Measurements from ENCODE around the gene HSD17B3.
"Not testable (repeated sequence)": the region's sequence is repeated elsewhere in the genome, so short reads cannot be mapped to it uniquely, and the experiment has no call there.

HSD17B3 gene

DNA sequence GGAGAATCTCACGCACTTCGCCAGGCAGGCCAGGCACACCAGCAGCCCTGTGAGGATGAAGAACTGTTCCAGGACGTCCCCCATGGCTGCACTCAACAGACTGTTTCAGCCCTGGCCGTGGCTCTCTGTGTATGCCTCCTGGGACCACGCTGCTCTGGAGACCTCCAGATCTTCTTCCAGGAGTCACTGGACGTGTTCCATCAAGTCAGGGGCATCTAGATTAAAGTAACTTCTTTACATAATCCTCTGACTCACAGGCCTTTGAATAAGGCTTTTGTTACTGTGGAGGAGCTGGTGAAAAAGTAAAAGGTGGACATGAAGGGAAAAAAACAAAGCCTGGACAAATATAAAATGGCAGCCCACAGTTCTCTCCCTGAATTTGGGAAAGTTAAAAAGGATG is at the start of gene HSD17B3:
TSS of gene HSD17B3 (minus strand) at position 156 of the 400 bp plus-strand sequence. CDS start at position 84, 72 bp downstream.
- no peak for DNase-seq (ENCODE audit: low read depth)

DNA sequence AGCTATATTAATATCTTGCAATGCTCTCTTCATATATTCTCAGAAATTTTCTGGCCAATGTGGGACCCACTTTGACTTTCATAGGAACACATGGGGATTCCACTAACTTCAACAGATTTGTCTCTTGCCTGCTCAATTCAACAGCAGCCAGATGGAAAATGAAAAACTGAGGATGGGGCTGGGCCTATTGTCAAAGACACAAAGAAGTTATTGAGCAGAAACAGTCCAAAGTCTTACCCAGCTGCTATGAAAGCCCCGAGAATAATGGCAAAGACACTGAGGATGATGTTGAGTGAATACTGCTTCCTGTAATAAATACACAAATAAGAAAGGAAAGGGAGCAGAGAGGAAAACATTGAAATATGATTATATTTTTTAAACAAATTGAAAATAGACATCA is 48.9 kb upstream of the HSD17B3 start:
- DNase-seq (ENCODE audit: low read depth), result no peak

DNA sequence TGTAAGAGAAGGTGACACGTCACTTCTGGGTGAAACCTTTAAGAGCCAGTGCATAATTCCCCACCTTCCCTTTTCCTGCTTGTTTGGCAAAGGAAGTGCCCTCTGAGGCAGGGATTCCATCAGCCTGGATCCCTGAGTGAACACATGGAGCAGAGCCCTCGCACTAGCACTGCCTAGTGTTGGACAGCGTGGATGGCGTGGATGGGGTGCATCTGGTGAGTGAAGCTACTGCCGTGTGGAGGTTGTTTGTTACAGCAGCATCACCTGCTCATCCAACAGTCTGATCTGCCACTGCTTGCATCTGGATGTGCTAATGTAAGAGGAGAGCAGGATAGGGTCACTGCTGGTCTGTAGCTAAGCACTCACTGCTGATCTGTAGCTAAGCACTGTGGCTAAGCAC is 46.3 kb upstream of the HSD17B3 start:
- no peak for DNase-seq (ENCODE audit: low read depth)

DNA sequence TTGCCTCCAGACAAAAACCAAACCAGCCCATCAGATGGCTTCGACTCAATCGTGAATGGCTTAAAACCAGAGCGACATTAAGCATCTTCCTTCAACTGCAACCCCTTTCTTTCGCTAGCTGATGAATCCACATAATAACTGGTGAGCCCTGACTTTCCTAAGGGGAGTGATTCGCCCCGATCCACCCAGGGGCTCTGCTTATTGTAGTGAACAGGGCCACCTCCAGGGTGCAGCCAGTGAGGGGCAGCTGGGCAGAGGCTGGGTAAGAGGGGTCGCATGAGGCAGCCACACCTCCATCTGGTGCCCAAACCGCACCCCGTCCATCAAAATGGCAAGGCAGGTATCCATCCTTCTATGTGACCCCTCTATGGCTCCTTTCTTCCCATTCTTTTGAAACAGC is 43.6 kb upstream of the HSD17B3 start:
- no peak for DNase-seq (ENCODE audit: low read depth)

DNA sequence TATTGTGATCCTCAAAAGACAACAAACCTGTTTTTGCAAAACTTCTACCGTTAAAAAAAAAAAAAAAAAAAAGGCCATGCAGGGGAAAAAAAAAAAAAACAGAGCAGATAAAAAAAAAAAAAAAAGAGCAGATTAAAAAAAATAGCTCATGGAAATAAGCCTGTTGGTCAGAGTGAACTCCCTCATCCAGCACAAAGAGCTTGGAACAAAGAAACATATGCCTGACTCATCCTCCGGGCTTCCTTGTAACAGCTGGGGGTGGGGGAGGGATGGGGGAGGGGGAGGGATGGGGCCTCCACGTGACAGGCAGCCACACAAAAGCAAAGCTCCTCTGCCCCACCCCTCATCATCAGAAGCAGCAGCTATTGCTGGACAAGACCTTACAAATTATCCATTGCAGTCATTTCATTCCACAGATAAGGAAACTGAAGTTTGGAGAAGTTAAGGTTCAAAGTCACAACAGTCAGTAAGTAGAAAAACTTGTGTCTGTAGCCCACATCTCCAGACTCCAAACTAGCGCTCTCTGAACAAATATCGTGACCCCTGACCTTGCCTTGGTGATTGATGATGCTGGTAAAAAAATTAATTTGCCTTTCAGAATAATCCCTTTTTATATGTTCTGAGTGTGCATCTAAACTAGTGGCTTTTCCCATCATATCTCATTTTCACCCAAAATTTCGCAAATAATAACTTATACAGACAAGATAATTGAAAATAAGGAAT is 42.6 kb upstream of the HSD17B3 start:
- DNase-seq (ENCODE audit: low read depth), result no peak

DNA sequence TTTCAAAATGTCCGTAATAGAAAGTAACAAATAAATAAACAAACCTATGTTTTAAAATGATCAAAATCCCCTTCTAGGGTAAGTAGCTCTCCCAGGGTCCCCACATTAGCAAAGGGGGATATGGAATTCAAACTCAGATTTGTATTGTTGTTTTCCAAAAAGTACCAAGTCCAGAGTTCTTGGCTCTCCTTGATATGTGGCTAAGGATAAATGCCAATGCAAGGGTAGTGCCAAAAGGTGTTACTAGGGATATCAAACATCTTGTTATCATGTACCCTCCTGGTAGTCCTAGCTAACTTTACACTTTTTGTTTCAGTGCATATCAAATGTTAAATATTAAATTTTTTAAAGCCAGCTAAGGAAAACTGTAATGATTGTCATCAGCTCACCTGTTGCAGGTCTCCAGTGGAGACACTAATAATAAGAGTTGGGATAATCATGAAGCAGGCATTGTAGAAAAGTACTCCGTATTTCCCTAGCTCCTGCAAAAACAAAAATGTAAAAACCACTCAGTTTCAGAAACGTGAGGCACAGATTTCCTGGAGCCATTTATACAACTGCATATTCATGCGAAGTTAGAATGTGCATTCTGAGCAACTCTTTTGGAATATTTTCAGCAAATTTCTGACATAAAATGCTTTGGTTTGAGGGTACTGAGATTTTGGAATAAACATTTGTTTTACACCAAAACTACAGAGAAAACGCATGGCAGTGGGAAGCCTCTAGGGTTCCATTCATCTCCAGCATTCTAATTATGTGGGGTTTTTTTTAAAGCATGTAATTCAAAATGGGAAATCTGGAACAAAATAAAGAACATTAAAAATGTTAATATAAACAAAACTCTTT is 41.8 kb upstream of the HSD17B3 start:
- no peak for DNase-seq (ENCODE audit: low read depth)

DNA sequence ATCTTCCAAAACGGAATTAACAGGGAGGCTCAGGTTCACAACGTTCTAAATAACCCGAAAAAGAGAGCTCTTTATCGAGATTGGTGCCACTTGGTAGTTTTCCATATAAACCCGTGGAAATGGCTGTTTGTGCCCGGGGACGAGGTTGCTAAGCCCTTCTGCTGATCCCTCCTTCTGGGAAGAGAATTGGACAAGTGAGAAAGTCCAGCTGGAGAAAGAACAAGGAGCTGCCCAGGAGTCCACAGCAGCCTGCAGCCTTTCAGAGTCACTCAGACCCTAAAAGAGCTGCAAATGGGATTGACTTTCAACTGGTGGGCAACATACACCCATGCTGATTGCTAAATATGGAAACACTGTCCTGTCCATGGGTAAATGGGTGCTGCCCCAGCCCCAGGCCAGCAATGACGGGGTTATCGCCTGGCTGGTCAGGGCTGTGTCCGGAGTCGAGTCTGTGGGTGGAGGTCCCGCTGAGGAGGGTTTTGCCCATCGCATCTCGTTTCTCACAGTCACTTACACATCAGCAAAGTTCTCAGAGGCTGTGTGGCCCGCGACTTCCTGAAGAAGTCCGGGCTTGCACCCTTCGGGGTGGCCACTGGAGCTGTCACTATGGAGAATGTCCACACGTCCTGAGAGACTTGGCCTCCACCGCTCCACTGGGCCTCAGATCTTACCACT is 40.7 kb upstream of the HSD17B3 start:
- no peak for DNase-seq (ENCODE audit: low read depth)

DNA sequence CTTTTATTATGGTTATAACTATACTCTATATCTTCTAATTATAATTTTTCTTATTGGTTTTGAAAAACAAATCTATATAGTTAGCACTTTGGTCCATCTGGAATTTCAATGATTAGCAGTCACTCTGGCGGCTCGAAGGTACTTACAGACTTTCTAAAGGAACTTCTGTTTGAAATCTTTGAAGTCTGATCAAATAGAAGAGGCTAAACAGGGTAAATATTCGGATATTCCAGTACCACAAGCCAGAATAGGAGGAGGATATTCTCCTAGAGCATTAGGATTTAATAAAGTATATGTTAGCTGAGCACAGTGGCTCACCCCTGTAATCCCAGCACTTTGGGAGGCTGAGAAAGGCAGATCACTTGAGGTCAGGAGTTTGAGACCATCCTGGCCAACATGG is 38.7 kb upstream of the HSD17B3 start:
- no peak for DNase-seq (ENCODE audit: low read depth)

DNA sequence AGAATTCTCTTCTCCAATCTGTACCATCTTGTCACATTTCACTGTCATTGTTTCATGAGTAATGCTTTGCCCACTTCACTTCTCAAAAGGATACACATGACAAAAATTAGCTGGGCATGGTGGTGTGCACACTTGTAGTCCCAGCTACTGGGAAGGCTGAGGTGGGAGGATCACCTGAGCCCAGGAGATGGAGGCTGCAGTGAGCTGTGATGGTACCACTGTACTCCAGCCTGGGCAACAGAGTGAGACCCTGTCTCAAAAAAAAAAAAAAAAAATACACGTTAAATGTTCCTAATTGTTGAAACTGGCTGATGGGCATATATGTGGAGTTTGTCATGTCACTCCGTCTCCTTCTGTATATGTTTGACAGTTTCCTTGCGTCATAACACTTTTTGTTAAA is 36.3 kb upstream of the HSD17B3 start:
- no peak for DNase-seq (ENCODE audit: low read depth)

DNA sequence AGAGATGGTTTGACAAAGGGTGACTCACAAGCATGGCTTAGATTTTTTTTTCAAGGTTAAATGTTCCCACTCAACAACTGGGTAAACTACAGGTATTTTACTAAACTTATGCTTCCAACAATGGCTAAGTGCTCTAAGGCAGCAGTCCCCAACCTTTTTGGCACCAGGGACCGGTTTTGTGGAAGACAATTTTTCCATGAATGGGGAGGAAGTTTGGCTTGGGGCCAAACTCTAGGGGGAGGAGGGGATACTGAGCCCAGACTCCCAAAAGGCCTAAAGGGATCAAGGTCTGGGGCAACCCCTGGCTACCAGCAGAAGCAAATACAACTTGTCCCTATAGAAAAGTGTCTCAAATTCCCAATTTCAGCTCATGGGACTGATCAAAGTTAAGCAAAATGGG is 32.0 kb upstream of the HSD17B3 start:
- no peak for DNase-seq (ENCODE audit: low read depth)

DNA sequence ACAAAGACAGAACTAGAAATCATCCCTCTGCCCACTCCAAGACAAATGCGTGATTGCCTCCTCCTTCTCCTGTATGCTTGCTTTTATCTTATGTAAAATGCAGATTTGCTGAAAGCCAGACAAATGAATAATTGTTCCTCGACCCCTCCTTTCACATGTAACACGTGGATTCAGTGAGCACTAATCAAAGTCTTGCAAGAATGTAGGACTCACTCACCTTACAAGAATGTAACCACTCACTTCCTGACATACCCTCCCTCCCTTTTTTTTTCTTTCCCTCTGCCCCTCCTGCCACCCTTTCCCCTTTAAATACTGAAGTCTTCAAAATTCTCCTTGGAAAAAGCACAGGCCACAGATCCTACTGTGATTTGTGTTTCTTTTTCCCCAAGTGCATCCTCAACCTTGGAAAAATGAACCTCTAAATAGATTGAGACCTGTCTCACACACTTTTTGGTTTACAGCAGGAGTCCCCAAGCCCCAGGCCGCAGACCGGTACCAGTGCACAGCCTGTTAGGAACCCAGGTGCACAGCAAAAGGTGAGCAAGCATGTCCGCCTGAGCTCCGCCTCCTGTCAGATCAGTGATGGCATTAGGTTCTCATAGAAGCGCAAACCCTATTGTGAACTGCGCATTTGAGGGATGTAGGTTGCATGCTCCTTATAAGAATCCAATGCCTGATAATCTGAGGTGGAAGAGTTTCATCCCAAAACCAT is 29.4 kb upstream of the HSD17B3 start:
- DNase-seq (ENCODE audit: low read depth), result no peak

DNA sequence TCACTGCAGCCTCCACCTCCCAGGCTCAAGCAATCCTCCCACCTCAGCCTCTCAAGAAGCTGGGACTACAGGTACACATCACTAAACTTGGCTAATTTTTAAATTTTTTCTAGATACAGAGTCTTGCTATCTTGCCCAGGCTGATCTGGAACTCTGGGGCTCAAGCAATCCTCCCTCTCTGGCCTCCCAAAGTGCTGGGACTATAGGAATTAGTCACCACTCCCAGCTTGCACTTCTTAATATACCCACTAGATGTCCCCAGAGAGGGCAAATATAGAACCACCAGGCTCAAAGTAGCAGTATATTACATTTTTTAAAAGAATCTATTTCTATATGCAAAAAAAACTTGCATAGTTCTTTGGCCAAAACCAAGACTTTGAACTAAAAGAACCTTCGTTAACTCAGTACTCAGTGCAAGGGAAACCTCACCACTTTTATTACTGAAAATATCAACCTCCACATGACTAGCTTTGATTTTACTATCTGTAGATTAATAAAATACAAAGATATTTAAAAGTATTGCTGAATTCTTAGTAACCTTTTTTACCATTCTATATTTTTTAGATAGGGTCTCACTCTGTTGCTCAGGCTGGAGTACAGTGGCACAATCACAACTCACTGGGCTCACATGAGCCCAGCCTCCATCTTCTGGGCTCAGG is 25.8 kb upstream of the HSD17B3 start:
- peak; percentile 7 for DNase-seq (ENCODE audit: low read depth)

DNA sequence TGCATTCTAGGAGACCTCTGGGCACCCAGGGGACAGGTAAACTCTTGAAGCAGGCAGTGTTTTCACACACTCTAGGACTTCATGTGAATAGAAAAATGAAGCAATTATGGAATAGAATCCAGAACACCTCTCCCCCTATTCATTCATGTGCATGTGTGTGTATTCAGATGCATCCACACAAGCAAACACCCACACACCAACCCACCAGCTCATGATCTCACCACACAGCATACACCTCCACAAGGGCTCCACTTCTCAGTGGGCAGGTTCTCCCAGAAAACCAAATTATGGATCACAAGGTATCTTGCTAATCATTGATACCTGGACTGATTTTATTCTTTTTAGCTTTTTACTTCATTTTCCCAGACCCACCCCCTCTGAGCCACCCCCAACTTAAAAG is 21.2 kb upstream of the HSD17B3 start:
- DNase-seq (ENCODE audit: low read depth), result no peak

DNA sequence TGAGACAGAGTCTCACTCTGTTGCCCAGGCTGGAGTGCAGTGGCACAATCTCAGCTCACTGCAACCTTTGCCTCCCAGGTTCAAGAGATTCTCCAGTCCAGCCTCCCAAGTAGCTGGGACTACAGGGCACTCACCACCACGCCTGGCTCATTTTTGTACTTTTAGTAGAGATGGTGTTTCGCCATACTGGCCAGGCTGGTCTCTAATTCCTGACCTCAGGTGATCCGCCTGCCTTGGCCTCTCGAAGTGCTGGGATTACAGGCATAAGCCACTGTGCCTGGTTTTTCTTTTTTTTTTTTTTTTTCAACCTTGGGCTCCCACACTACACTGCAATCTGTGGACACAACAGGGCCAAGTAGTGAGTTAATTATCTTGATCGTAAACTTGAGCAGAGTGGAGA is 20.8 kb upstream of the HSD17B3 start:
- DNase-seq (ENCODE audit: low read depth), result not testable (repeated sequence)

DNA sequence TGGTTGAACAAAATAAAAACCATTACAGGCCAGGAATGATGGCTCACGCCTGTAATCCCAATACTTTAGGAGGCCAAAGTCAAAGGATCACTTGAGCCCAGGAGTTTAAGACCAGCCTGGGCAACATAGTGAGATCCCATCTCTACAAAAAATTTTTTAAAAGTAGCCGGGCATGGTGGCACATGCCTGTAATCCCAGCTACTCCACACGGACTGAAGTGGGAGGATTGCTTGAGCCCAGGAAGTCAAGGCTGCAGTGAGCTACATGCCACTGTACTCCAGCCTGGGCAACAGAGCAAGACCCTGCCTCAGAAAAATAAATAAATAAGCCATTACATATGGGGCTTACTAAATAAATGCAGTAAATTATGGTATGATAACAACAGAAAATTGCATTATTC is 20.2 kb upstream of the HSD17B3 start:
- DNase-seq (ENCODE audit: low read depth), result not testable (repeated sequence)

DNA sequence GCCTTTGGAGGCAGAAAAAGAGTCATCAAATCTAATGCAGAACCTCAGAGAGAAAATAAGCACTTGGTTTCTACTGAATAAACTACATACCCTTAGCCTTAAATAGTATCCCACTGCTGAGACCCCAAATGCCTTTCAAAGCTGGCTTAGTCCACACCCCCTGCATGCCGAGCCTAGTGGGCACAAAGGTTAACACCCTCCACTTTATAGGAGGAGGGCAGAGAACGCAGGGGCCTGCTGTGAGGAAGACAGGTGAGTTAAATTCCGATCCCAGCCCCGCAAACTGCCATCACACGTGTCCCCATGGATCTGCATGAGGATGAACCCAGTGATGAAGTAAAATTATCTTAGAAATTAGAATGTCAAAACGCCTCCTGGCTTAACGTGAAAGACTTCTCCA is 19.5 kb upstream of the HSD17B3 start:
- DNase-seq (ENCODE audit: low read depth), result no peak

DNA sequence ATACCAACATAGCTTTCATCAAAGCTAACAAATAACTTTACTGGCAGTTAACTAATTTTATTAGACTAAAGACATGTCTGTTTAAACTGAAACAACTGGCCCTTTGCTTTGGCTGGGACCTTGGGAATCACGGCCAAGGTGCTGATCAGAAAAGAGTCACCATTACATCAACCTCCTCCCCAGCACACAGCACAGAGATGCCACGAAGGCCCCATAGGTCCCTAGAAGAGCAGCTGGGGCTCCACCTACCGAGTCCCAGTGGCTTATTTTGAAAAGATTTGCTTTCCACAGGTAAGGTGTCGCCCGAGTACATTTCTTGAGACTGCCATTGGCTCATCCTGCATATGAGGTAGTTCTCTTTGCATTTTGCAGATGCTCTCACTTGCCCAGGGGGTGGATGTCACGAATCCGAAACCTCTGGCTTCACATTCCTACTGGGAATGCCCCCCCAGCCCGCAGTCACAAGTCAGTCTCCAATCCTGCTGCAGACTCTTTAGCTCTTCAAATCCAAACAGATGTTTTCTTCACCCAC is 18.8 kb upstream of the HSD17B3 start:
- DNase-seq (ENCODE audit: low read depth), result no peak

DNA sequence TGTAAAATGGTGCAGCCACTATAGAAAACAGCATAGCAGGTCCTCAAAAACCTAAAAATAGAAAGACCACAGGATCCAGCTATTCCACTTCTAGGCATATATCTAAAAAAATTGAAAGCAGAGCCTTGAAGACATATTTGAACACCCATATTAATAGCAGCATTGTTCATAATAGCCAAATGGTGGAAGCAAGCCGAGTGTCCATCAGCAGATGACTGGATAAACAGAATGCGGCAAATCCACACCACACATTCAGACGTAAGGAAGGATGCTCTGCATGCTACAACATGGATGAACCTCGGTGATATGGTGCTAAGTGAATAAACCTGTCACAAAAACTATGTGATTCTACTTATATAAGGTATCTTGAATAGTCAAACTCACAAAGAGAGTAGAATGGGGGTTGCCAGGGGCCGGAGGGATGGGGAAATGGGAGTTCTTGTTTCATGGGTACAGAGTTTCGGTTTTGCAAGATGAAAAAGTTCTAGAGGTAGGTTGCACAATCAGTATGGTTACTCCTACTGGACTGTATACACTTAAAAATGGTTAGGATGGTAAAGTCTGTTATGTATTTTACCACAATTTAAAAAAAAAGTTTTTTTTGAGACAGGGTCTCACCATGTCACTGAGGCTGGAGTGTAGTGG is 17.1 kb upstream of the HSD17B3 start:
- no peak for DNase-seq (ENCODE audit: low read depth)

DNA sequence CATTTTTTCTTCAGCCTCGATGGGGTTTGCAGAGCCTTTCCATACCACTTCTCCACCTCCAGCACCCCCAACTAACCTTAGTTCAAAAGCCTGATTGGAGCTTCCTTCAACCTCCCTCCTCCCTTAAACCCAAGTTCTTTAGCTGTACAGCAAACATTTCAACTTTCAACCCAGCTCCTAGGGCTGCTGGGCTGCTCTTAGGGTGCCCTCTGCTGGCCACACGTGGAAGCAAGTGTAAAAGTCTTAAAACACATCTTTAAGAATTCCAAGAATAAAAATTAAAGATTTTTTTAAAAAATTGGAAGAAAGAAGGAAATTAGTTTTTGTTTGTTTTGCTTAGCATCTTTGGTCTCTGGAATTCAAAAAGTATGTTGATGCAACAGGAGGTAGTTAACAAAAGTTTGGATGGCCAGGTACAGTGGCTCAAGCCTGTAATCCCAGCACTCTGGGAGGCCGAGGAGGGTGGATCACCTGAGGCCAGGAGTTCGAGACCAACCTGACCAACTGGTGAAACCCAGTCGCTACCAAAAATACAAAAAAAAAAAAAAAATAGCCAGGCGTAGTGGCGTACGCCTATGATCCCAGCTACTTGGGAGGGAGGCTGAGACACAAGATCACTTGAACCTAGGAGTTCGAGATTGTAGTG is 15.5 kb upstream of the HSD17B3 start:
- DNase-seq (ENCODE audit: low read depth), result peak; percentile 43

DNA sequence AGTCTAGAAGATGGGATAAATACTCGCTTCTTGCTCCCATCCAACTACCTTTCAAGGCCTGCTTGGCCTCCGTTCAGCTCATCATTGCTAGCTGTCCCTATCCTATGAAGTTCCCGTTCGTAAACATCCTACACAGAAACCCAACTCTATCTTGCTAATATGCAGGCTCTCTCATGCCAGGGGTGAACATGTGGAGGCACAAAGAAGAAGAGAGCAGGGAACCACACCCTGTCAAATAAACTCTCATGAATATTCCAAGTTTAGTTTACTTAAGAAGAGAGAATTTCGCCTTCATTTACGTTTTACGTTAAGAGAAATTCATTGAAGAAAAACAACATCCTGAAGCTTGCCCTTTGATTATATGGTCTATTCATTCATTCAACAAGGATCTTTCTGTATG is 7.9 kb upstream of the HSD17B3 start:
- DNase-seq (ENCODE audit: low read depth), result no peak
